HL-60 (cell line): ENCODE data around the gene CAMSAP1.

Experiments used
- CTCF ChIP-seq: IDR thresholded peaks from one replicate; pipeline ENCODE4 v1.5.1; 2011; ENCODE audit warnings: low read length, control low read depth, inconsistent platforms; ENCODE audit not compliant: insufficient read depth
- GABPA ChIP-seq: IDR thresholded peaks from 2 replicates; pipeline ENCODE4 v1.6.1; 2012; ENCODE audit warnings: low read depth
- POLR2AphosphoS5 ChIP-seq: IDR thresholded peaks from 2 replicates; pipeline ENCODE4 v1.6.1; 2012; ENCODE audit warnings: low read depth

- TF ChIP-seq CTCF = no peak
- TF ChIP-seq POLR2AphosphoS5 = no peak
- TF ChIP-seq GABPA = no peak
Measured at GRCh38 chr9:135926402-135927194, 19.3 kb upstream of the CAMSAP1 start.
